ENCODE data around the gene VHLL.

VHLL gene

GRCh38 chr1:156286061-156286460 is 13.0 kb downstream of the VHLL start:
- H3K27me3 ChIP-seq (ENCODE audit: low read length), result no peaks in the 10 kb centered on the region
- H3K9me3 ChIP-seq (ENCODE audit: insufficient read depth, low read length), result no peaks in the 10 kb centered on the region
- 0 out of 2 replicates have a peak, but pooled peaks cover 9% of the 10 kb centered on the region for H3F3A ChIP-seq (ENCODE audit: insufficient read depth)
- H3K4me3 ChIP-seq (ENCODE audit: insufficient read depth, low read length, poor library complexity, severe bottlenecking), result no peak overlapping the region
- no peak overlapping the region for H3K27ac ChIP-seq (ENCODE audit: low read depth, low read length)
- no peak overlapping the region for H3K9ac ChIP-seq (ENCODE audit: low read length)
- no peaks in the 10 kb centered on the region for H4K20me1 ChIP-seq (ENCODE audit: low read depth, low read length)
- H3K4me2 ChIP-seq (ENCODE audit: low read depth, low read length, poor library complexity, severe bottlenecking), result no peak overlapping the region
- H3K36me3 ChIP-seq (ENCODE audit: low read length), result peaks cover 4% of the 10 kb centered on the region; the same call in 1 of the 2 replicates
- TF ChIP-seq EZH2phosphoT487 (conservative IDR thresholded peaks at IDR 0.05; ENCODE audit: low read length), result no peak
- no peak for TF ChIP-seq CTCF (IDR thresholded peaks at IDR 0.05; ENCODE audit: insufficient read depth, low read length, poor library complexity, severe bottlenecking)
- H3K9me2 ChIP-seq (replicated peaks; ENCODE audit: insufficient read depth, low read length), result no peaks in the 10 kb centered on the region
- no peak overlapping the region for H2AFZ ChIP-seq (ENCODE audit: low read depth, low read length, severe bottlenecking)
- H3K79me2 ChIP-seq (ENCODE audit: insufficient read depth, low read length), result peaks cover 13% of the 10 kb centered on the region

GRCh38 chr1:156285437-156285836 is 13.7 kb downstream of the VHLL start:
- Histone ChIP-seq H3K79me2 (ENCODE audit: insufficient read depth, low read length) (peaks cover 19% of the 10 kb centered on the region), H2AFZ (ENCODE audit: low read depth, low read length, severe bottlenecking) (no peak overlapping the region), H3K27ac (ENCODE audit: low read depth, low read length) (no peak overlapping the region), H3K4me2 (ENCODE audit: low read depth, low read length, poor library complexity, severe bottlenecking) (no peak overlapping the region), H3K27me3 (ENCODE audit: low read length) (no peaks in the 10 kb centered on the region), H3K36me3 (ENCODE audit: low read length) (peaks cover 4% of the 10 kb centered on the region; the same call in 1 of the 2 replicates), H4K20me1 (ENCODE audit: low read depth, low read length) (no peaks in the 10 kb centered on the region), H3K9ac (ENCODE audit: low read length) (no peak overlapping the region), H3K9me3 (ENCODE audit: insufficient read depth, low read length) (no peaks in the 10 kb centered on the region), H3K4me3 (ENCODE audit: insufficient read depth, low read length, poor library complexity, severe bottlenecking) (no peak overlapping the region), H3K9me2 (replicated peaks; ENCODE audit: insufficient read depth, low read length) (no peaks in the 10 kb centered on the region), H3F3A (ENCODE audit: insufficient read depth) (0 out of 2 replicates have a peak, but pooled peaks cover 9% of the 10 kb centered on the region)
- TF ChIP-seq CTCF (IDR thresholded peaks at IDR 0.05; ENCODE audit: insufficient read depth, low read length, poor library complexity, severe bottlenecking), result no peak
- no peak for TF ChIP-seq EZH2phosphoT487 (conservative IDR thresholded peaks at IDR 0.05; ENCODE audit: low read length)

DNA sequence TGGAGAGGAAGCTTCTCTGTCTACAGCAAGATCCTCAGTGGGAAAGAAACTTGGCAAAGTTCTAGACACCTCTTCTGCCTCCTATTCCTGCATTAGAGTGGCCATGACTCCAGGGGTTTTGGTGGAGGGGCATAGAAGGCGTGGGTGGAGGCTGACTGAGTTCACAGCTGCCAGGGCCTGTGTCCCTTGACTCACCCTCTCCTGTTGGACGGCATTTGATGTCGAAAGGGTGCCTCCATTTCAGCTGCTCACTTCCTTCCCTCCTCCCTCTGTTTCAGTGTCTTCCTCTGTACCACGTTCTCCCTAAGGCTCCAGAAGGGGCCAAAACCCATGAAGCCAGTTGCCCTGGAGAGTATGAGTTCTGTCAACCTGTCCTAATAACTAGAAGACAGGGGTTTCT is 14.3 kb downstream of the VHLL start:
- Histone ChIP-seq H3K9me2 (replicated peaks; ENCODE audit: insufficient read depth, low read length) (no peaks in the 10 kb centered on the region), H3K27me3 (ENCODE audit: low read length) (no peaks in the 10 kb centered on the region), H3K9me3 (ENCODE audit: insufficient read depth, low read length) (no peaks in the 10 kb centered on the region), H3K9ac (ENCODE audit: low read length) (0 out of 2 replicates have a peak overlapping the region, but pooled peaks have one; percentile 90), H4K20me1 (ENCODE audit: low read depth, low read length) (no peaks in the 10 kb centered on the region), H3K4me3 (ENCODE audit: insufficient read depth, low read length, poor library complexity, severe bottlenecking) (no peak overlapping the region), H3K36me3 (ENCODE audit: low read length) (peaks cover 4% of the 10 kb centered on the region; the same call in 1 of the 2 replicates), H3K27ac (ENCODE audit: low read depth, low read length) (no peak overlapping the region), H3K79me2 (ENCODE audit: insufficient read depth, low read length) (peaks cover 26% of the 10 kb centered on the region), H3K4me2 (ENCODE audit: low read depth, low read length, poor library complexity, severe bottlenecking) (no peak overlapping the region), H2AFZ (ENCODE audit: low read depth, low read length, severe bottlenecking) (no peak overlapping the region), H3F3A (ENCODE audit: insufficient read depth) (0 out of 2 replicates have a peak, but pooled peaks cover 6% of the 10 kb centered on the region)
- no peak for TF ChIP-seq EZH2phosphoT487 (conservative IDR thresholded peaks at IDR 0.05; ENCODE audit: low read length)
- TF ChIP-seq CTCF (IDR thresholded peaks at IDR 0.05; ENCODE audit: insufficient read depth, low read length, poor library complexity, severe bottlenecking), result no peak

Measured in SU-DHL-6 (cell line).